Endothelial cell of umbilical vein (primary cell): Measurements from ENCODE around the gene EP400. TPM values are rescaled to one million over a fixed set of nuclear protein-coding genes. Genes with fewer than 3 reads are reported as not detected.

Experiments used
- BruUV-seq: library from RNA; stranded (reverse); fragments of 400-500 nt; replicated peaks from 2 replicates; lab custom pipeline; 2021; lab: Mats Ljungman, UMichigan
- CTCF ChIA-PET: fragments of 300-600, 350-600 bp; sonication (Branson Sonifier 250); formaldehyde crosslinking; loops from one replicate; lab custom pipeline; 2021; ENCODE audit warnings: antibody characterized with exemption, inconsistent platforms; lab: Charles Lee
- POLR2A ChIA-PET: fragments of 300-600, 350-600 bp; sonication (Branson Sonifier 250); formaldehyde crosslinking; loops from one replicate; lab custom pipeline; 2021; ENCODE audit warnings: antibody characterized with exemption, inconsistent platforms; lab: Charles Lee
- DNase-seq: peaks from one replicate; pipeline ENCODE4 v3.0.0-alpha.2; 2011; ENCODE audit warnings: low read depth, low spot score
- FAIRE-seq: peaks from 2 replicates; lab custom pipeline; 2011; peaks lifted over from hg19 to GRCh38; lab: Jason Lieb, UNC
- H2AFZ ChIP-seq: 2 replicates; pipeline ENCODE4 v1.6.0; 2012; ENCODE audit warnings: low read depth, low read length, control low read depth, inconsistent platforms
- H3K27ac ChIP-seq: 2 replicates; pipeline ENCODE4 v1.5.1; 2011; ENCODE audit warnings: low read depth, mild to moderate bottlenecking, control low read depth, low read length, moderate library complexity; ENCODE audit not compliant: insufficient read depth
- H3K27me3 ChIP-seq, 2 experiments: 2 replicates each; pipeline versions ENCODE4 v1.6.0 to v1.6.1; 2011; ENCODE audit warnings: low read length in 2 of 2, mixed read lengths in 1 of 2; ENCODE audit not compliant: control insufficient read depth in 2 of 2, insufficient read depth in 2 of 2
- H3K36me3 ChIP-seq, 2 experiments: 2 replicates in 1 of 2; 3 replicates in 1 of 2; pipeline ENCODE4 v1.5.1; 2011; ENCODE audit warnings: low read length in 2 of 2, mild to moderate bottlenecking in 1 of 2, moderate library complexity in 1 of 2; ENCODE audit not compliant: control insufficient read depth in 2 of 2, insufficient read depth in 2 of 2; ENCODE audit errors: extremely low read depth in 1 of 2
- H3K4me1 ChIP-seq: 3 replicates; pipeline ENCODE4 v1.5.1; 2011; ENCODE audit warnings: mild to moderate bottlenecking, low read length; ENCODE audit not compliant: control insufficient read depth, insufficient read depth; ENCODE audit errors: extremely low read depth
- H3K4me2 ChIP-seq: 2 replicates; pipeline ENCODE4 v1.6.1; 2011; ENCODE audit warnings: low read length, control low read depth, mixed read lengths; ENCODE audit not compliant: insufficient read depth
- H3K4me3 ChIP-seq, 3 experiments: fragments of 200-600 bp in 1 of 3; sonication (generic), shearing (Covaris generic) in 1 of 3; replicated peaks in 1 of 3; 2 replicates each; pipeline ENCODE4 v1.5.1; 2011 to 2016; ENCODE audit warnings: control low read depth in 3 of 3, low read length in 3 of 3, mild to moderate bottlenecking in 2 of 3, inconsistent platforms in 1 of 3, low read depth in 1 of 3, moderate library complexity in 1 of 3; ENCODE audit not compliant: insufficient read depth in 1 of 3
- H3K79me2 ChIP-seq: 2 replicates; pipeline ENCODE4 v1.6.0; 2012; ENCODE audit warnings: low read length, inconsistent platforms; ENCODE audit not compliant: control insufficient read depth, insufficient read depth
- H3K9ac ChIP-seq: replicated peaks from 2 replicates; pipeline ENCODE3; 2011; ENCODE audit warnings: low read length, control low read depth; ENCODE audit not compliant: insufficient read depth; ENCODE audit errors: extremely low read depth
- H3K9me1 ChIP-seq: replicated peaks from 3 replicates; pipeline ENCODE4 v1.6.0; 2011; ENCODE audit warnings: mild to moderate bottlenecking, low read length; ENCODE audit not compliant: control insufficient read depth, insufficient read depth; ENCODE audit errors: extremely low read depth
- H3K9me3 ChIP-seq: replicated peaks from 2 replicates; pipeline ENCODE4 v1.5.1; 2012; ENCODE audit warnings: low read length, inconsistent platforms; ENCODE audit not compliant: control insufficient read depth, insufficient read depth
- H4K20me1 ChIP-seq: replicated peaks from 2 replicates; pipeline ENCODE3; 2011; ENCODE audit warnings: mild to moderate bottlenecking, low read length; ENCODE audit not compliant: control insufficient read depth, insufficient read depth; ENCODE audit errors: extremely low read depth
- EZH2 ChIP-seq: IDR thresholded peaks from 2 replicates; pipeline ENCODE4 v1.6.1; 2012; ENCODE audit warnings: borderline replicate concordance, low read depth, mild to moderate bottlenecking, moderate library complexity, low read length, inconsistent platforms; ENCODE audit not compliant: severe bottlenecking
- FOS ChIP-seq: IDR thresholded peaks from 2 replicates; pipeline ENCODE4 v1.6.1; 2011; ENCODE audit warnings: mild to moderate bottlenecking, low read length, moderate library complexity, borderline replicate concordance; ENCODE audit not compliant: insufficient read depth
- GATA2 ChIP-seq: IDR thresholded peaks from 2 replicates; pipeline ENCODE4 v1.7.0; 2011; ENCODE audit warnings: low read depth, mild to moderate bottlenecking, moderate library complexity, mixed read lengths, low read length; ENCODE audit not compliant: insufficient read length, insufficient read depth
- JUN ChIP-seq: IDR thresholded peaks from 2 replicates; pipeline ENCODE4 v1.6.1; 2011; ENCODE audit warnings: borderline replicate concordance, low read depth; ENCODE audit not compliant: insufficient read length, insufficient read depth
- MYC ChIP-seq: IDR thresholded peaks from one replicate; pipeline ENCODE4 v1.6.1; 2011; ENCODE audit warnings: mild to moderate bottlenecking, low read depth, low read length
- POLR2A ChIP-seq: IDR thresholded peaks from 2 replicates; pipeline ENCODE4 v1.6.1; 2012; ENCODE audit warnings: low read depth, mild to moderate bottlenecking, control low read depth, low read length
- POLR2AphosphoS5 ChIP-seq: IDR thresholded peaks from 2 replicates; pipeline ENCODE4 v1.6.1; 2012; ENCODE audit warnings: low read depth, mild to moderate bottlenecking, control low read depth, low read length, moderate library complexity; ENCODE audit not compliant: insufficient read depth
- dilution Hi-C: fragments of 300-500 bp; cut with MboI; formaldehyde crosslinking; loops from one replicate; pipeline ENCODE4 v1.15.0; 2019; ENCODE audit warnings: low sequenced_read_pairs; ENCODE audit not compliant: extremely low pct_ligation_motif_present
- intact Hi-C: fragments of 100-400 bp; cut with micrococcal nuclease; formaldehyde crosslinking; loops from one replicate; pipeline ENCODE4 v1.10.0; 2022
- polyA plus RNA-seq, 4 experiments: library from polyadenylated mRNA; depleted of rRNA in 3 of 4; stranded (reverse) in 3 of 4; unstranded in 1 of 4; fragments of >200 nt; gene quantifications; 2 replicates each; pipeline versions ENCODE4 v1.2.1 to v1.2.3, GENCODE V29; 2011 to 2012; ENCODE audit warnings: missing spikeins in 1 of 4
- total RNA-seq: library from RNA; stranded (reverse); gene quantifications from 2 replicates; pipeline ENCODE4 v1.2.3, GENCODE V29; 2021
- TF ChIP-seq, protein P1 (sequence below): IDR thresholded peaks from 2 replicates; pipeline ENCODE4 v1.6.1; 2011; ENCODE audit not compliant: insufficient read depth, insufficient read length
- TF ChIP-seq, protein P2 (sequence below), 2 donors: IDR thresholded peaks; 1 replicate in 1 of 2; 2 replicates in 1 of 2; pipeline ENCODE4 v1.5.1; 2011; ENCODE audit warnings: low read length in 2 of 2, mild to moderate bottlenecking in 2 of 2, moderate library complexity in 2 of 2, control low read depth in 1 of 2, inconsistent platforms in 1 of 2, low read depth in 1 of 2; ENCODE audit not compliant: insufficient read depth in 1 of 2; ENCODE audit errors: extremely low read depth in 1 of 2

The EP400 gene
- total and polyA plus RNA-seq, 2 donors (not counting 3 experiments of a cell fraction or from before 2014, with no cell fraction given), result 9.0 to 57.7 TPM

DNA sequence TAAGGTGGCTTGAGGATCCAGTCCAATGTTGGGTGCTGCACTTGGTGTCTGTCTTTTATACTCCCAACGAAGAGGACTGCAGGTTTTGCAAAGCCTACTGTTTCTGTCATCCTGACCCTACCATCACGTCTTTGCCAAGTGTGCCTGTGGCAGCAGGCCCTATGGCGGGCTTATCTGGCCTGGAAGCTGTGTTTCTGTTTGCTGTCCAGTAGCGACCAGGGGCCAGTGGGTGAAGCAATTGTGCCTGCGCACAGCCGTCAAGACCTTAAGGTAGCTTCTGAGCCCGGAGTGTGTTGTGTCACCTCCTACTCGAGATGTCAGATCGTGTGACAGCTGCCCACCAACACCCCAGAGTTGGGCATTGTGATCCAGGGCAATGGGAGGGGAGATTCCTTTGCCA is 131.7 kb downstream of the EP400 start:
- intact Hi-C loops, result no loop called here
- Histone ChIP-seq H3K4me3 (no peak overlapping the region), H2AFZ (no peak overlapping the region), H4K20me1 (no peaks in the 10 kb centered on the region), H3K27me3 (no peaks in the 10 kb centered on the region), H3K9me1 (no peaks in the 10 kb centered on the region), H3K4me2 (no peak overlapping the region), H3K9ac (no peak overlapping the region), H3K79me2 (peaks cover 13% of the 10 kb centered on the region), H3K27ac (no peak overlapping the region), H3K4me1 (peaks cover 25% of the 10 kb centered on the region), H3K36me3 (peaks cover 0 to 4% of the 10 kb centered on the region in 2 experiments), H3K9me3 (no peaks in the 10 kb centered on the region)
- no peak for TF ChIP-seq POLR2A
- TF ChIP-seq GATA2, result no peak
- TF ChIP-seq POLR2AphosphoS5, result no peak
- no peak for TF ChIP-seq JUN
- TF ChIP-seq MYC, result no peak
- TF ChIP-seq, protein P1, sequence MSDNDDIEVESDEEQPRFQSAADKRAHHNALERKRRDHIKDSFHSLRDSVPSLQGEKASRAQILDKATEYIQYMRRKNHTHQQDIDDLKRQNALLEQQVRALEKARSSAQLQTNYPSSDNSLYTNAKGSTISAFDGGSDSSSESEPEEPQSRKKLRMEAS, result no peak
- TF ChIP-seq, protein P2, sequence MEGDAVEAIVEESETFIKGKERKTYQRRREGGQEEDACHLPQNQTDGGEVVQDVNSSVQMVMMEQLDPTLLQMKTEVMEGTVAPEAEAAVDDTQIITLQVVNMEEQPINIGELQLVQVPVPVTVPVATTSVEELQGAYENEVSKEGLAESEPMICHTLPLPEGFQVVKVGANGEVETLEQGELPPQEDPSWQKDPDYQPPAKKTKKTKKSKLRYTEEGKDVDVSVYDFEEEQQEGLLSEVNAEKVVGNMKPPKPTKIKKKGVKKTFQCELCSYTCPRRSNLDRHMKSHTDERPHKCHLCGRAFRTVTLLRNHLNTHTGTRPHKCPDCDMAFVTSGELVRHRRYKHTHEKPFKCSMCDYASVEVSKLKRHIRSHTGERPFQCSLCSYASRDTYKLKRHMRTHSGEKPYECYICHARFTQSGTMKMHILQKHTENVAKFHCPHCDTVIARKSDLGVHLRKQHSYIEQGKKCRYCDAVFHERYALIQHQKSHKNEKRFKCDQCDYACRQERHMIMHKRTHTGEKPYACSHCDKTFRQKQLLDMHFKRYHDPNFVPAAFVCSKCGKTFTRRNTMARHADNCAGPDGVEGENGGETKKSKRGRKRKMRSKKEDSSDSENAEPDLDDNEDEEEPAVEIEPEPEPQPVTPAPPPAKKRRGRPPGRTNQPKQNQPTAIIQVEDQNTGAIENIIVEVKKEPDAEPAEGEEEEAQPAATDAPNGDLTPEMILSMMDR (IDR thresholded peaks at IDR 0.05; ENCODE audit: extremely low read depth in 1 of 2, insufficient read depth in 1 of 2, low read depth in 1 of 2, low read length in 2 of 2), result no peak
- no peak for TF ChIP-seq FOS
- no peak for TF ChIP-seq EZH2
- dilution Hi-C loops, result no loop called here
- ChIA-PET CTCF (no interaction called here), POLR2A (interaction anchor here (0.5 kb wide), 1 partner anchor 152 kb away, joined by 3 read pairs; no protein-coding TSS in a partner anchor)
- no peak for FAIRE-seq
- BruUV-seq, result no TSS peak
- no peak for DNase-seq
